SH-SY5Y (cell line): ENCODE measurements around the gene ALG1.

Experiments
- GATA2 ChIP-seq: IDR thresholded peaks from 2 replicates; pipeline ENCODE4 v1.6.1; 2011; ENCODE audit warnings: mild to moderate bottlenecking, low read depth, low read length
- GATA3 ChIP-seq: IDR thresholded peaks from 2 replicates; pipeline ENCODE4 v1.6.1; 2011; ENCODE audit warnings: low read depth, mild to moderate bottlenecking, low read length, moderate library complexity

- TF ChIP-seq GATA2 (no peak), GATA3 (no peak)
Measured at GRCh38 chr16:5062790-5063765, 8.6 kb upstream of the ALG1 start.
